Medulla oblongata (tissue), 1 donor: ENCODE results near the gene ATP2A1.
"Not testable (repeated sequence)": the region's sequence is repeated elsewhere in the genome, so short reads cannot be mapped to it uniquely, and the experiment has no call there.

Experiments used
- DNase-seq: peaks from one replicate; pipeline ENCODE4 v3.0.0-alpha.2; 2015; ENCODE audit errors: extremely low spot score

The ATP2A1 gene

GRCh38 chr16:28881565-28881964, 3.3 kb downstream of the ATP2A1 start:
- not testable (repeated sequence) for DNase-seq

- DNase-seq, result no peak
These were observed 4.4 kb downstream of the ATP2A1 start for GRCh38 chr16:28882551-28883160.

GRCh38 chr16:28883221-28883996, 5.1 kb downstream of the ATP2A1 start:
- DNase-seq, result no peak

DNA sequence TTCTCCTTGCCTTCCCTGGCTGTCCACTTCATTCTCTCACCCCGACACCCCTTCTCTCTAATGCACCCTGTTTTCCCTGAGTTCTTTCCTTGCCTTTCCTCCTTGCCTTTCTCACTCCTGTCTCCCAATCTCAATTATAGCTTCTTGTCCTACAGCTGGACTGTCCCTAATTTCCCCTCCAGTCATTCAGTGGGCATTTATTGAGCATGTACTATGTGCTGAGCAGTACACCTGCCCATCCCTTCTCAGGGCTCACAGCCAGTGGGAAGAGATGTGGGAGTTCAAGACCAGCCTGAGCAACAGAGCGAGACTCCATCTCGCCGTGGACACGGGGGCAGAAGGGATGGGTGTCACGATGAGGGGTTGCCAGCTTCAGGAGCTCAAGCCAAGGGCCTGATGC, 5.8 kb downstream of the ATP2A1 start:
- DNase-seq, result no peak

DNA sequence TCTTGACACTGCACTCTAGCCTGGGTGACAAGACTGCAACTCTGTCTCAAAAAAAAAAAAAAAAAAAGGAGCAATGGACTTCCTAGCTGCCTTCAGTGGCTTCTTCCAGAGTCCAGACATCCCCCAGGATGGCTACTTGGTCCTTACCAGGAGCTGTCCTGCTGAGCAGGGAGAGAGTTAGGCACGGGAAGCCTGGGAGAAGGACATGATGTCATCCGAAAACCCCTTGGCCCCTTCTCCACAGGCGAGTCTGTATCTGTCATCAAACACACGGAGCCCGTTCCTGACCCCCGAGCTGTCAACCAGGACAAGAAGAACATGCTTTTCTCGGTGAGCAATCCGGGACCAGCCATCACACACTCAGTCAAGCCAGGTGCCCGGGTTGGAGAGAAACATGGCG, 8.7 kb downstream of the ATP2A1 start:
- no peak for DNase-seq

- DNase-seq, result not testable (repeated sequence)
These were observed 12.1 kb downstream of the ATP2A1 start for GRCh38 chr16:28890355-28890754.

DNA sequence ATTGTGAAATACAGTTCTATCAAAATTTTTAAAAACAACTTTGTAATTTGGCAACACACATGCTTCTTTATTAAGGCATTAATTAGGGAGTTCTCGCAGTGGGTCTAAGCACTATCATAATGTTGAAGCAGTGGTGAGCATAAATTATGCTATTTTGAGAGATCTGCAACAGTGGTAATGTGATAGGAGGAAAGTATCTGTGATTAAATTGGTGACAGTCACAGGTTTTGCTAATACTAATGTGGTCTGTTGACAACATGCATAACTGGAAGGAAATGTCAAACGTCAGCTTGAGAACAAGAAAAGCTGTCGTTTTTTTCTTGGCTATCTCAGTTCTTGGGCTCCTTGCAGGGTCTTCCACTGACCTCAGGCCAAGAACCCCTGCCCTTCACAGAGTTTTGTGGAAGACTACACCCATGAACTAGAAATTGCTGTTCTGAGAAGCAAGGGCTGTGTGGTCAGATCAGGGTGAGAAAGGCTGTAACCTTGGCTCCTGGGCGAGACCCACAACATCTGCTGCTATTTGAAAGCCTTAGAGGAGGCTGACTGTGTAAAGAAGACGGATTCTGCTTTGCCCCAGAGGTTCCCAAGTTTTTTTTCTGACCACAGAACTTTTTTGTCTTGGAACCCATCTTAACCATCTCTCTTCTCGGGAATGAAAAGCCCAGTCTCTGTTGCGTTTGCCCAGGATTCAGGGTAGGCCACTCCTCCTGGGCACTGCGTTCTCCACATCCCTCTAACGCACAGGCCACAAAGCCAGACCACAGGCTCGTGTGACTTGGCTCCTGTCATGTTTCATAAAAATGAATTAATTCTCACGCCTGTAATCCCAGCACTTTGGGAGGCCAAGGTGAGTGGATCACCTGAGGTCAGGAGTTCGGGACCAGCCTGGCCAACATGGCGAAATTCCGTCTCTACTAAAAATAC, 13.9 kb downstream of the ATP2A1 start:
- no peak for DNase-seq

- DNase-seq, result no peak
These were observed 15.0 kb downstream of the ATP2A1 start for GRCh38 chr16:28893291-28893690.

GRCh38 chr16:28895609-28896008, 17.3 kb downstream of the ATP2A1 start:
- DNase-seq, result no peak

- DNase-seq, result no peak
These were observed 19.5 kb downstream of the ATP2A1 start for GRCh38 chr16:28897826-28898225.

DNA sequence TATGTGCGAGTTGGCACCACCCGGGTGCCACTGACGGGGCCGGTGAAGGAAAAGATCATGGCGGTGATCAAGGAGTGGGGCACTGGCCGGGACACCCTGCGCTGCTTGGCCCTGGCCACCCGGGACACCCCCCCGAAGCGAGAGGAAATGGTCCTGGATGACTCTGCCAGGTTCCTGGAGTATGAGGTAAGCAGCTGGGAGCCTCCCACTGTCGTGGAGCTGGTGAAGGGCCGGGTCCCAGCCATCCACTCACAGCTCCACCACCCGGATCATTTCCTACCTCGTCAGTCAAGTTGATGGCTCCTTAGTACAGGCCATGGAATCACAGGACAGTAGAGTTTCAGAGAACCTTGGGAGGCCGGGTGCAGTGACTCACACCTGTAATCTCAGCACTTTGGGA, 20.0 kb downstream of the ATP2A1 start:
- DNase-seq, result no peak

- no peak for DNase-seq
These were observed 20.7 kb downstream of the ATP2A1 start for GRCh38 chr16:28898942-28899341.

DNA sequence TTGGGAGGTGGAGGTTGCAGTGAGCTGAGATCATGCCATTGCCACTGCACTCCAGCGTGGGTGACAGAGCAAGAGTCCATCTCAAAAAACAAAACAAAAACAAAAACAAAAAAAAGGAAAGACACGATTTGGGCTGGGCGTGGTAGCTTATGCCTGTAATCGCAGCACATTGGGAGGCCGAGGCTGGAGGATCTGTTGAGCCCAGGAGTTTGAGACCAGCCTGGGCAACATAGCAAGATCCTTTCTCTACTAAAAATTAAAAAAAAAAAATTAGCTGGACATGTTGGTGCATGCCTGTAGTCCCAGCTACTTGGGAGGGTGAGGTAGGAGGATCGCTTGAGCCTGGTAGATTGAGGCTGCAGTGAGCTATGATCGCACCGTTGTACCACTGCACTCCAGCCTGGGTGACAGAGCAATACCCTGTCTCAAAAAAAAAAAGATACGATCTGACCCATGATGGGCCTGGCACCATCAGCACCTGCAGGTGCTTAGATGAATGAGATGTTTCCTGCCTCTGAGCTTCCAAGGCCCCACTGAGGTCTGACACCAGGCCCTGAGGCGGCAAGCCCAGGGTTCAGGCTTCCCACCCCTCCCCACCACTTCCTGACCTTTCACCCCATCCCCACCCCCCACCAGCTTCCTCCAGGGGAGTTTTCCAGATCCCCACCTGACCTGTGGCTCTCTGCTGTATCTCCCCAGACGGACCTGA, 21.7 kb downstream of the ATP2A1 start:
- no peak for DNase-seq

DNA sequence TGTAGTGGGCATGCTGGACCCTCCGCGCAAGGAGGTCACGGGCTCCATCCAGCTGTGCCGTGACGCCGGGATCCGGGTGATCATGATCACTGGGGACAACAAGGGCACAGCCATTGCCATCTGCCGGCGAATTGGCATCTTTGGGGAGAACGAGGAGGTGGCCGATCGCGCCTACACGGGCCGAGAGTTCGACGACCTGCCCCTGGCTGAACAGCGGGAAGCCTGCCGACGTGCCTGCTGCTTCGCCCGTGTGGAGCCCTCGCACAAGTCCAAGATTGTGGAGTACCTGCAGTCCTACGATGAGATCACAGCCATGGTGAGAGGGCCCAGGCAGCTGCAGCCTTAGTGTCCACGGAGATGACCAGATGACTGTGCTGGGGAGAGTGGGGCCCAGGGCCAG, 22.3 kb downstream of the ATP2A1 start:
- no peak for DNase-seq

DNA sequence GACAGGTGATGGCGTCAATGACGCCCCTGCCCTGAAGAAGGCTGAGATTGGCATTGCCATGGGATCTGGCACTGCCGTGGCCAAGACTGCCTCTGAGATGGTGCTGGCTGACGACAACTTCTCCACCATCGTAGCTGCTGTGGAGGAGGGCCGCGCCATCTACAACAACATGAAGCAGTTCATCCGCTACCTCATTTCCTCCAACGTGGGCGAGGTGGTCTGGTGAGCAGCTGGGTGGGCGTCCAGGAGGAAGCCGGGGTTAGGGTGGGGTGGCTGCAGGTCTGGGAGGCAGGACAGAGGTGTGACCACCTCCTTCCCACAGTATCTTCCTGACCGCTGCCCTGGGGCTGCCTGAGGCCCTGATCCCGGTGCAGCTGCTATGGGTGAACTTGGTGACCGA, 23.6 kb downstream of the ATP2A1 start:
- DNase-seq, result no peak

- no peak for DNase-seq
These were observed 24.6 kb downstream of the ATP2A1 start for GRCh38 chr16:28902909-28903308.

DNA sequence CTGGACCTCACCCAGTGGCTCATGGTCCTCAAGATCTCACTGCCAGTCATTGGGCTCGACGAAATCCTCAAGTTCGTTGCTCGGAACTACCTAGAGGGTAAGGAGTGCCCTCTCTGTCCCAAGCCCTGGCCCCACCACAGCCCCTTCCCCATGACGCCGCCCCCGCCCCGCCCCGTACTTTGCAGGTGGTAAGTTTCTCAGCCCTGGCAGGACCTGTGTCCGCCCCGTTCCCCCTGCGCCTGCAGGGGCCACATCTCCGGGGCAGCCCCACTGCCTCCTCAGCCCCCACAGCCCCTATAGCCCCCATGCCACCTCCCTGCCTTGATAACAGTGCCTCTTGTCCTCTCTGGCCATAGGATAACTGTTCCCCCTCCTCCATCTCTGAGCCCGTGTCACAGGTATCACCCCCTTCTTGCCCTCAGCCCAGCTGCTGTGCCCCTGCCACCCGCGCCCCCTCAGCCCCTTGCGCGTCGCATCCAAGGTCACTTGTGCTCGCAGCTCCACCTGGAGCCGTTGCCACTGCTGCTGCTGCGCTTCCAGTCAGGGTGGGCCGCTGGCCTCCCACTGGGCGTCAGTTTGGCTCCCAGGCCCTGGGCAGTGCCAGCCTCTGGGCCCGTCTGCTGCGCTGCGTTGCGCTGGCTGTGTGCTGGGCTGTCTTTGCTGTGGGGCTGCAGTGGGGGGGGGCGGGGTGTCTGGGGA, 25.2 kb downstream of the ATP2A1 start:
- no peak for DNase-seq

GRCh38 chr16:28904363-28904762, 26.1 kb downstream of the ATP2A1 start:
- no peak for DNase-seq

GRCh38 chr16:28904828-28905227, 26.5 kb downstream of the ATP2A1 start:
- no peak for DNase-seq

DNA sequence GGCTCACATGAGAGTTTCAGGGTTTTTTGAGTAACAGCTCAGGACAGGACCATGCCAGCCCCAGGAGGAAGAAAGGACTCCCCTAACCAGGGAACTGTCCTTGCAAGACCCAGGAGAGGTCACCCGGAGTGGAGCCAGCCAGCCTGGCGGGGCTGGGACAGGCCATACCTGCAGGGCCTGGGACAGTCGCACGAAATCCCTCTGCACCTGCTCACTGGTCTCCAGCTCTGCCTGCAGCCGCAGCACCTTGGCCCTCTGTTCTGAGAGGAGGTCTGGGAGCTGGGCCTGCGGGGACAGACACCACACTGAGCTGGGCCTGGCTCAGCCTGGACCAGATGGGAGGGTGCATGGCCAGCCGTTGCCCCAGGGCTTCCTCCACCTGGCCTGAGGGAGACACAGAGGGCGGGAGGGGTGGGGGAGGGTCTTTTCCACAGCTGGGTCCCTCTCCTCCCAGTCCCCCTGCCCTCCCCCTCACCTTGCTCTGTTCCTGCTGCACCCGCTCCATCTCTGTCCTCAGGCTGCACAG, 27.0 kb downstream of the ATP2A1 start:
- no peak for DNase-seq

- no peak for DNase-seq
These were observed 27.6 kb downstream of the ATP2A1 start for GRCh38 chr16:28905800-28906372.
